IMR-90 (cell line): ENCODE measurements around the gene SLC9C2. TPM values are rescaled to one million over a fixed set of nuclear protein-coding genes. Genes with fewer than 3 reads are reported as not detected.
"Not testable (repeated sequence)": the region's sequence is repeated elsewhere in the genome, so short reads cannot be mapped to it uniquely, and the experiment has no call there.

Source experiments
- ATAC-seq: fragments of 200-7000 bp; cut with Tn5 transposase; 2 replicates; pipeline ENCODE4 v1.9.1; 2020; ENCODE audit warnings: low read depth, mild to moderate bottlenecking, moderate library complexity
- BruUV-seq: library from RNA; stranded (reverse); fragments of 400-500 nt; replicated peaks from 2 replicates; lab custom pipeline; 2021; lab: Mats Ljungman, UMichigan
- CTCF ChIA-PET: fragments of 300-600 bp; formaldehyde crosslinking; extraction: SDS; loops from one replicate; lab custom pipeline; 2021; ENCODE audit warnings: antibody characterized with exemption; lab: Yijun Ruan, JAX
- POLR2A ChIA-PET: fragments of 300-600 bp; sonication (Branson Sonifier 250); formaldehyde crosslinking; loops from one replicate; lab custom pipeline; 2022; ENCODE audit warnings: antibody characterized with exemption; ENCODE audit not compliant: unreplicated experiment; lab: Charles Lee
- DNase-seq: peaks from one replicate; pipeline ENCODE4 v3.0.0; 2013
- H2AFZ ChIP-seq: replicated peaks from 2 replicates; pipeline ENCODE3; 2013; ENCODE audit warnings: low read length, mild to moderate bottlenecking; ENCODE audit not compliant: poor library complexity
- H2AK5ac ChIP-seq: 2 replicates; pipeline ENCODE4 v1.6.1; 2013; ENCODE audit warnings: low read depth, low read length, inconsistent platforms
- H2AK9ac ChIP-seq: replicated peaks from 2 replicates; pipeline ENCODE3; 2013; ENCODE audit warnings: mild to moderate bottlenecking, low read depth, low read length, moderate library complexity; ENCODE audit not compliant: poor library complexity
- H2BK120ac ChIP-seq: 2 replicates; pipeline ENCODE4 v1.6.1; 2013; ENCODE audit warnings: low read depth, low read length, inconsistent platforms
- H2BK15ac ChIP-seq: 3 replicates; pipeline ENCODE4 v1.6.1; 2013; ENCODE audit warnings: low read depth, low read length, inconsistent platforms
- H2BK20ac ChIP-seq: 2 replicates; pipeline ENCODE4 v1.6.1; 2013; ENCODE audit warnings: low read depth, mild to moderate bottlenecking, inconsistent platforms, low read length, moderate library complexity
- H2BK5ac ChIP-seq: 2 replicates; pipeline ENCODE4 v1.6.1; 2013; ENCODE audit warnings: mild to moderate bottlenecking, low read depth, low read length, inconsistent platforms; ENCODE audit not compliant: poor library complexity, severe bottlenecking
- H3K14ac ChIP-seq: replicated peaks from 2 replicates; pipeline ENCODE4 v1.6.1; 2013; ENCODE audit warnings: low read depth, low read length, inconsistent platforms
- H3K18ac ChIP-seq: 2 replicates; pipeline ENCODE4 v1.6.1; 2013; ENCODE audit warnings: low read depth, low read length, control low read depth
- H3K23ac ChIP-seq: 2 replicates; pipeline ENCODE4 v1.6.1; 2013; ENCODE audit warnings: low read depth, low read length, inconsistent platforms
- H3K27ac ChIP-seq: 2 replicates; pipeline ENCODE4 v1.5.1; 2013; ENCODE audit warnings: mild to moderate bottlenecking, control low read depth, low read length; ENCODE audit not compliant: insufficient read depth
- H3K27me3 ChIP-seq: 2 replicates; pipeline ENCODE4 v1.6.1; 2013; ENCODE audit warnings: low read length; ENCODE audit not compliant: control insufficient read depth, insufficient read depth
- H3K36me3 ChIP-seq: 2 replicates; pipeline ENCODE4 v1.6.1; 2013; ENCODE audit warnings: low read length, mixed read lengths; ENCODE audit not compliant: control insufficient read depth, insufficient read depth
- H3K4ac ChIP-seq: 2 replicates; pipeline ENCODE4 v1.6.1; 2013; ENCODE audit warnings: low read depth, low read length, inconsistent platforms
- H3K4me1 ChIP-seq: 2 replicates; pipeline ENCODE4 v1.6.1; 2013; ENCODE audit warnings: low read length, mixed read lengths; ENCODE audit not compliant: control insufficient read depth, insufficient read depth
- H3K4me2 ChIP-seq: 2 replicates; pipeline ENCODE4 v1.6.1; 2013; ENCODE audit warnings: low read depth, mild to moderate bottlenecking, control low read depth, low read length, moderate library complexity
- H3K4me3 ChIP-seq: 2 replicates; pipeline ENCODE4 v1.5.1; 2013; ENCODE audit warnings: low read depth, mild to moderate bottlenecking, control low read depth, low read length, moderate library complexity; ENCODE audit not compliant: insufficient read depth
- H3K56ac ChIP-seq: 2 replicates; pipeline ENCODE4 v1.6.1; 2013; ENCODE audit warnings: low read length, inconsistent platforms; ENCODE audit not compliant: insufficient read depth; ENCODE audit errors: extremely low read depth
- H3K79me1 ChIP-seq, 2 experiments: 2 replicates each; pipeline ENCODE4 v1.6.1; 2013; ENCODE audit warnings: low read length in 2 of 2, inconsistent platforms in 1 of 2, low read depth in 1 of 2
- H3K9ac ChIP-seq: 2 replicates; pipeline ENCODE4 v1.6.1; 2013; ENCODE audit warnings: low read depth, low read length, control low read depth
- H3K9me1 ChIP-seq: 2 replicates; pipeline ENCODE4 v1.6.1; 2013; ENCODE audit warnings: low read length, inconsistent platforms; ENCODE audit not compliant: insufficient read depth
- H3K9me3 ChIP-seq: 2 replicates; pipeline ENCODE4 v1.6.1; 2013; ENCODE audit warnings: low read length; ENCODE audit not compliant: control insufficient read depth, insufficient read depth
- H4K20me1 ChIP-seq: 2 replicates; pipeline ENCODE4 v1.6.1; 2013; ENCODE audit warnings: low read length, inconsistent platforms; ENCODE audit not compliant: insufficient read depth
- H4K5ac ChIP-seq: 2 replicates; pipeline ENCODE4 v1.6.1; 2013; ENCODE audit warnings: mild to moderate bottlenecking, low read depth, low read length, control low read depth
- H4K8ac ChIP-seq, 2 experiments: 2 replicates each; pipeline ENCODE4 v1.6.1; 2013; ENCODE audit warnings: low read depth in 2 of 2, low read length in 2 of 2, control low read depth in 1 of 2, inconsistent platforms in 1 of 2
- H4K91ac ChIP-seq: 2 replicates; pipeline ENCODE4 v1.6.1; 2013; ENCODE audit warnings: low read depth, low read length, inconsistent platforms; ENCODE audit not compliant: insufficient read depth
- WGBS, 2 experiments: methylation state at CpG; one replicate each; pipeline versions ENCODE4 v1.1.5 to v1.1.7; 2013; ENCODE audit warnings: missing lambda C conversion rate in 2 of 2; ENCODE audit not compliant: insufficient read length in 1 of 2; ENCODE audit errors: extremely low coverage in 2 of 2; 5-methylcytosine and 5-hydroxymethylcytosine counted together
- dilution Hi-C: fragments of 300-500 bp; cut with HindIII; formaldehyde crosslinking; loops from one replicate; pipeline ENCODE4 v1.14.3; 2018; ENCODE audit warnings: low sequenced_read_pairs; ENCODE audit not compliant: unreplicated experiment
- in situ Hi-C: fragments of 300-500 bp; cut with MboI; formaldehyde crosslinking; loops from 3 replicates; pipeline ENCODE4 v1.14.3; 2019; ENCODE audit warnings: low sequenced_read_pairs, inconsistent platforms, mixed read lengths
- intact Hi-C: fragments of 100-400 bp; cut with micrococcal nuclease; formaldehyde crosslinking; loops from 2 replicates; pipeline ENCODE4 v1.10.0; 2022
- polyA plus RNA-seq, 3 experiments: library from polyadenylated mRNA; depleted of rRNA; stranded (reverse); fragments of >200 nt; gene quantifications; 2 replicates each; pipeline ENCODE4 v1.2.3, GENCODE V29; 2012; ENCODE audit warnings: low replicate concordance in 1 of 3
- total RNA-seq: library from RNA; depleted of rRNA; stranded (reverse); fragments of >200 nt; gene quantifications from 2 replicates; pipeline ENCODE4 v1.2.3, GENCODE V29; 2012

Gene SLC9C2
- total and polyA plus RNA-seq, 2 of the 4 experiments (the other 2 are of a cell fraction), result not detected

- H4K91ac ChIP-seq, H4K20me1 ChIP-seq, H3K14ac ChIP-seq, H2AFZ ChIP-seq, H2AK9ac ChIP-seq, DNase-seq, H3K4me3 ChIP-seq, H3K4me1 ChIP-seq, H4K5ac ChIP-seq, H3K27ac ChIP-seq, dilution Hi-C loops, H3K36me3 ChIP-seq, H2BK20ac ChIP-seq, H3K9me1 ChIP-seq, H3K23ac ChIP-seq, H3K9me3 ChIP-seq, H4K8ac ChIP-seq, POLR2A ChIA-PET, H3K9ac ChIP-seq, H2BK15ac ChIP-seq, CTCF ChIA-PET, H3K27me3 ChIP-seq, intact Hi-C loops, BruUV-seq, in situ Hi-C loops, H3K18ac ChIP-seq, H2AK5ac ChIP-seq, H2BK120ac ChIP-seq, H2BK5ac ChIP-seq, H3K4ac ChIP-seq, H3K79me1 ChIP-seq, ATAC-seq, H3K4me2 ChIP-seq, H3K56ac ChIP-seq: not testable (repeated sequence)
- WGBS, 2 experiments, result 98% methylated on average over 9 of the region's 32 CpGs; no CpG with 5 or more reads in 1 of the 2 experiments
Measured at GRCh38 chr1:173613086-173613485, 10.2 kb upstream of the SLC9C2 start.
